ENCODE results near the gene BCAT1.
"Not testable (repeated sequence)": the region's sequence is repeated elsewhere in the genome, so short reads cannot be mapped to it uniquely, and the experiment has no call there.

Gene BCAT1

GRCh38 chr12:24948757-24949722 lies at the start of gene BCAT1:
TSS of gene BCAT1 (minus strand) at chr12:24949101. CDS start at chr12:24948932, 169 bp downstream.
- DNase-seq = peak; percentile 40

- DNase-seq = no peak
These were observed 49.2 kb upstream of the BCAT1 start for GRCh38 chr12:24997970-24998582.

- no peak for DNase-seq
These were observed 48.6 kb upstream of the BCAT1 start for GRCh38 chr12:24997496-24997895.

GRCh38 chr12:24996820-24997219 lies 47.9 kb upstream of the BCAT1 start:
- DNase-seq = no peak

GRCh38 chr12:24996102-24996797 lies 47.3 kb upstream of the BCAT1 start:
- DNase-seq = no peak

GRCh38 chr12:24993793-24994192 lies 44.9 kb upstream of the BCAT1 start:
- no peak for DNase-seq

GRCh38 chr12:24991209-24992049 lies 42.5 kb upstream of the BCAT1 start:
- DNase-seq = peak; percentile 19

GRCh38 chr12:24989216-24989615 lies 40.3 kb upstream of the BCAT1 start:
- DNase-seq = no peak

- no peak for DNase-seq
These were observed 33.3 kb upstream of the BCAT1 start for GRCh38 chr12:24982250-24982649.

- DNase-seq = no peak
These were observed 31.3 kb upstream of the BCAT1 start for GRCh38 chr12:24979976-24980730.

- no peak for DNase-seq
These were observed 30.4 kb upstream of the BCAT1 start for GRCh38 chr12:24979329-24979728.

- no peak for DNase-seq
These were observed 28.8 kb upstream of the BCAT1 start for GRCh38 chr12:24977711-24978110.

- no peak for DNase-seq
These were observed 28.2 kb upstream of the BCAT1 start for GRCh38 chr12:24977060-24977459.

GRCh38 chr12:24975425-24975824 lies 26.5 kb upstream of the BCAT1 start:
- no peak for DNase-seq

- DNase-seq = no peak
These were observed 25.3 kb upstream of the BCAT1 start for GRCh38 chr12:24974216-24974615.

- no peak for DNase-seq
These were observed 23.2 kb upstream of the BCAT1 start for GRCh38 chr12:24972078-24972477.

- DNase-seq = no peak
These were observed 21.3 kb upstream of the BCAT1 start for GRCh38 chr12:24970177-24970576.

GRCh38 chr12:24966951-24967564 lies 18.2 kb upstream of the BCAT1 start:
- no peak for DNase-seq

- no peak for DNase-seq
These were observed 15.4 kb upstream of the BCAT1 start for GRCh38 chr12:24964342-24964741.

- peak; percentile 57 for DNase-seq
These were observed 11.4 kb upstream of the BCAT1 start for GRCh38 chr12:24960222-24960855.

- DNase-seq = not testable (repeated sequence)
These were observed 7.5 kb upstream of the BCAT1 start for GRCh38 chr12:24956351-24956750.
